SK-N-SH (cell line): ENCODE data around the gene PLCB1. TPM values are rescaled to one million over a fixed set of nuclear protein-coding genes. Genes with fewer than 3 reads are reported as not detected.

ENCODE experiments used
- CTCF ChIA-PET: fragments of 300-600, 350-600 bp; formaldehyde crosslinking; extraction: SDS; loops from one replicate; lab custom pipeline; 2021; lab: Yijun Ruan, JAX
- POLR2A ChIA-PET: fragments of 350-600 bp; sonication (Branson Sonifier 250); formaldehyde crosslinking; extraction: SDS; loops from one replicate; lab custom pipeline; 2020; ENCODE audit warnings: antibody characterized with exemption, inconsistent platforms; lab: Yijun Ruan, JAX
- DNase-seq: peaks from one replicate; pipeline ENCODE4 v3.0.0; 2012
- H2AFZ ChIP-seq: fragments of 200-600 bp; sonication (generic); 2 replicates; pipeline ENCODE4 v1.8.1; 2016; ENCODE audit warnings: antibody characterized with exemption, mild to moderate bottlenecking, low read depth
- H3F3A ChIP-seq: fragments of 200-600 bp; sonication (generic); replicated peaks from 2 replicates; pipeline ENCODE3; 2016; ENCODE audit warnings: antibody characterized with exemption, mild to moderate bottlenecking; ENCODE audit not compliant: insufficient read depth
- H3K27ac ChIP-seq, 2 experiments: fragments of 200-500 bp in 1 of 2; fragments of 200-600 bp in 1 of 2; sonication (Bioruptor generic) in 1 of 2; sonication (generic), shearing (Covaris generic) in 1 of 2; 2 replicates each; pipeline versions ENCODE4 v1.5.1 to v1.6.1; 2014 to 2016; ENCODE audit warnings: low read depth in 2 of 2, inconsistent platforms in 1 of 2, low read length in 1 of 2, mild to moderate bottlenecking in 1 of 2, mixed read lengths in 1 of 2
- H3K27me3 ChIP-seq: fragments of 200-600 bp; sonication (generic), shearing (Covaris generic); 2 replicates; pipeline ENCODE4 v1.6.1; 2016; ENCODE audit warnings: mixed run types; ENCODE audit not compliant: insufficient read depth
- H3K36me3 ChIP-seq, 2 experiments: fragments of 200-500 bp in 1 of 2; fragments of 200-600 bp in 1 of 2; sonication (Bioruptor generic) in 1 of 2; sonication (generic) in 1 of 2; replicated peaks in 1 of 2; 2 replicates each; pipeline versions ENCODE3 to v1.5.1; 2014 to 2016; ENCODE audit warnings: low read length in 1 of 2, mild to moderate bottlenecking in 1 of 2; ENCODE audit not compliant: insufficient read depth in 2 of 2, control insufficient read depth in 1 of 2
- H3K4me1 ChIP-seq, 2 experiments: fragments of 200-500 bp in 1 of 2; fragments of 200-600 bp in 1 of 2; sonication (Bioruptor generic) in 1 of 2; sonication (generic), shearing (Covaris generic) in 1 of 2; 2 replicates each; pipeline versions ENCODE4 v1.5.1 to v1.6.1; 2014 to 2016; ENCODE audit warnings: low read depth in 1 of 2, low read length in 1 of 2, mixed run types in 1 of 2; ENCODE audit not compliant: insufficient read depth in 2 of 2, control insufficient read depth in 1 of 2
- H3K4me2 ChIP-seq: fragments of 200-600 bp; sonication (generic), shearing (Covaris generic); 2 replicates; pipeline ENCODE4 v1.6.1; 2017; ENCODE audit warnings: mixed run types
- H3K4me3 ChIP-seq, 2 experiments: fragments of 200-500 bp in 1 of 2; fragments of 200-600 bp in 1 of 2; sonication (Bioruptor generic) in 1 of 2; sonication (generic), shearing (Covaris generic) in 1 of 2; 2 replicates each; pipeline versions ENCODE4 v1.5.1 to v1.8.1; 2014 to 2016; ENCODE audit warnings: low read depth in 2 of 2, inconsistent platforms in 1 of 2, low read length in 1 of 2, mild to moderate bottlenecking in 1 of 2, mixed read lengths in 1 of 2, moderate library complexity in 1 of 2
- H3K79me2 ChIP-seq: fragments of 200-600 bp; sonication (generic); 2 replicates; pipeline ENCODE4 v1.8.1; 2017; ENCODE audit warnings: mild to moderate bottlenecking; ENCODE audit not compliant: insufficient read depth
- H3K9ac ChIP-seq: fragments of 200-600 bp; sonication (generic); 2 replicates; pipeline ENCODE4 v1.6.1; 2017; ENCODE audit warnings: mixed run types
- H3K9me2 ChIP-seq: fragments of 200-600 bp; sonication (generic); 2 replicates; pipeline ENCODE4 v1.6.1; 2017; ENCODE audit warnings: mixed run types
- H3K9me3 ChIP-seq: fragments of 200-600 bp; sonication (generic); 2 replicates; pipeline ENCODE4 v1.6.1; 2017; ENCODE audit warnings: mixed run types, mild to moderate bottlenecking, moderate library complexity
- H4K20me1 ChIP-seq: fragments of 200-600 bp; sonication (generic); 2 replicates; pipeline ENCODE4 v1.6.1; 2017; ENCODE audit warnings: mild to moderate bottlenecking, mixed run types; ENCODE audit not compliant: insufficient read depth
- CHD2 ChIP-seq: fragments of 150-350 bp; IDR thresholded peaks from 2 replicates; pipeline ENCODE4 v1.6.1; 2018; ENCODE audit warnings: low read length; ENCODE audit not compliant: partially characterized antibody
- CTCF ChIP-seq: fragments of 200-600 bp; sonication (generic); IDR thresholded peaks from 2 replicates; pipeline ENCODE4 v1.6.1; 2017; ENCODE audit warnings: antibody characterized with exemption, mild to moderate bottlenecking, moderate library complexity
- ELF1 ChIP-seq: IDR thresholded peaks from 2 replicates; pipeline ENCODE4 v1.4.0; 2012
- EP300 ChIP-seq, 2 experiments: IDR thresholded peaks; 2 replicates each; pipeline versions ENCODE4 v1.4.0 to v1.6.1; 2012; ENCODE audit warnings: borderline replicate concordance in 1 of 2, low read depth in 1 of 2, low read length in 1 of 2
- GATA2 ChIP-seq: sonication (generic); formaldehyde crosslinking; IDR thresholded peaks from 2 replicates; pipeline ENCODE4 v1.5.0; 2020; ENCODE audit warnings: mild to moderate bottlenecking, missing genetic modification reagents
- JUND ChIP-seq: IDR thresholded peaks from 2 replicates; pipeline ENCODE4 v1.4.0; 2012
- MAX ChIP-seq: IDR thresholded peaks from 2 replicates; pipeline ENCODE4 v1.4.0; 2012; ENCODE audit warnings: low read depth
- MEF2A ChIP-seq: IDR thresholded peaks from 2 replicates; pipeline ENCODE4 v1.4.0; 2012; ENCODE audit warnings: low read depth, borderline replicate concordance
- NFIC ChIP-seq: IDR thresholded peaks from 2 replicates; pipeline ENCODE4 v1.4.0; 2012; ENCODE audit warnings: borderline replicate concordance
- RAD21 ChIP-seq: IDR thresholded peaks from 2 replicates; pipeline ENCODE4 v1.6.1; 2012; ENCODE audit warnings: mild to moderate bottlenecking, low read length
- RFX5 ChIP-seq: IDR thresholded peaks from 2 replicates; pipeline ENCODE4 v1.6.1; 2012; ENCODE audit warnings: mild to moderate bottlenecking, improper control_type of control experiment, low read length
- RXRA ChIP-seq: IDR thresholded peaks from 2 replicates; pipeline ENCODE4 v1.4.0; 2012; ENCODE audit warnings: low read depth, mild to moderate bottlenecking, borderline replicate concordance
- SMC3 ChIP-seq: IDR thresholded peaks from 2 replicates; pipeline ENCODE4 v1.6.1; 2012; ENCODE audit warnings: low read depth, low read length, improper control_type of control experiment
- TAF1 ChIP-seq: IDR thresholded peaks from 2 replicates; pipeline ENCODE4 v1.6.1; 2012; ENCODE audit warnings: low read depth, mild to moderate bottlenecking, low read length, moderate library complexity, borderline replicate concordance
- TEAD4 ChIP-seq: IDR thresholded peaks from 2 replicates; pipeline ENCODE4 v1.4.0; 2012; ENCODE audit warnings: mild to moderate bottlenecking, borderline replicate concordance; ENCODE audit not compliant: insufficient read depth
- USF1 ChIP-seq: IDR thresholded peaks from 2 replicates; pipeline ENCODE4 v1.4.0; 2012; ENCODE audit warnings: low read depth, borderline replicate concordance
- YY1 ChIP-seq: IDR thresholded peaks from 2 replicates; pipeline ENCODE4 v1.4.0; 2012; ENCODE audit warnings: low read depth, mild to moderate bottlenecking
- WGBS: methylation state at CpG from one replicate; pipeline ENCODE4 v1.1.6; 2017; ENCODE audit warnings: low lambda C conversion rate; 5-methylcytosine and 5-hydroxymethylcytosine counted together
- polyA plus RNA-seq, 3 experiments: library from polyadenylated mRNA; depleted of rRNA; stranded (reverse); fragments of >200 nt; gene quantifications; 2 replicates each; pipeline ENCODE4 v1.2.3, GENCODE V29; 2012
- TF ChIP-seq, protein P1 (sequence below): IDR thresholded peaks from 2 replicates; pipeline ENCODE4; 2012
- TF ChIP-seq, protein P2 (sequence below): IDR thresholded peaks from 2 replicates; pipeline ENCODE4 v1.6.1; 2012; ENCODE audit warnings: mild to moderate bottlenecking, low read depth, low read length, moderate library complexity

The PLCB1 gene
- polyA plus RNA-seq, 1 of the 3 experiments (the other 2 are of a cell fraction), result 10.5 TPM

- TF ChIP-seq USF1 (no peak), NFIC (peak; percentile 96), RAD21 (peak; percentile 41), CHD2 (no peak), MEF2A (no peak), ELF1 (0 out of 2 replicates have a peak, but pooled peaks have one; percentile 36), TAF1 (no peak; the same call in 1 of the 2 replicates), TEAD4 (peak; percentile 53; the same call in 1 of the 2 replicates), RFX5 (no peak), YY1 (no peak)
- TF ChIP-seq, protein P1, sequence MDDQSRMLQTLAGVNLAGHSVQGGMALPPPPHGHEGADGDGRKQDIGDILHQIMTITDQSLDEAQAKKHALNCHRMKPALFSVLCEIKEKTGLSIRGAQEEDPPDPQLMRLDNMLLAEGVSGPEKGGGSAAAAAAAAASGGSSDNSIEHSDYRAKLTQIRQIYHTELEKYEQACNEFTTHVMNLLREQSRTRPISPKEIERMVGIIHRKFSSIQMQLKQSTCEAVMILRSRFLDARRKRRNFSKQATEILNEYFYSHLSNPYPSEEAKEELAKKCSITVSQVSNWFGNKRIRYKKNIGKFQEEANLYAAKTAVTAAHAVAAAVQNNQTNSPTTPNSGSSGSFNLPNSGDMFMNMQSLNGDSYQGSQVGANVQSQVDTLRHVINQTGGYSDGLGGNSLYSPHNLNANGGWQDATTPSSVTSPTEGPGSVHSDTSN, result peak; percentile 87
- TF ChIP-seq, protein P2, sequence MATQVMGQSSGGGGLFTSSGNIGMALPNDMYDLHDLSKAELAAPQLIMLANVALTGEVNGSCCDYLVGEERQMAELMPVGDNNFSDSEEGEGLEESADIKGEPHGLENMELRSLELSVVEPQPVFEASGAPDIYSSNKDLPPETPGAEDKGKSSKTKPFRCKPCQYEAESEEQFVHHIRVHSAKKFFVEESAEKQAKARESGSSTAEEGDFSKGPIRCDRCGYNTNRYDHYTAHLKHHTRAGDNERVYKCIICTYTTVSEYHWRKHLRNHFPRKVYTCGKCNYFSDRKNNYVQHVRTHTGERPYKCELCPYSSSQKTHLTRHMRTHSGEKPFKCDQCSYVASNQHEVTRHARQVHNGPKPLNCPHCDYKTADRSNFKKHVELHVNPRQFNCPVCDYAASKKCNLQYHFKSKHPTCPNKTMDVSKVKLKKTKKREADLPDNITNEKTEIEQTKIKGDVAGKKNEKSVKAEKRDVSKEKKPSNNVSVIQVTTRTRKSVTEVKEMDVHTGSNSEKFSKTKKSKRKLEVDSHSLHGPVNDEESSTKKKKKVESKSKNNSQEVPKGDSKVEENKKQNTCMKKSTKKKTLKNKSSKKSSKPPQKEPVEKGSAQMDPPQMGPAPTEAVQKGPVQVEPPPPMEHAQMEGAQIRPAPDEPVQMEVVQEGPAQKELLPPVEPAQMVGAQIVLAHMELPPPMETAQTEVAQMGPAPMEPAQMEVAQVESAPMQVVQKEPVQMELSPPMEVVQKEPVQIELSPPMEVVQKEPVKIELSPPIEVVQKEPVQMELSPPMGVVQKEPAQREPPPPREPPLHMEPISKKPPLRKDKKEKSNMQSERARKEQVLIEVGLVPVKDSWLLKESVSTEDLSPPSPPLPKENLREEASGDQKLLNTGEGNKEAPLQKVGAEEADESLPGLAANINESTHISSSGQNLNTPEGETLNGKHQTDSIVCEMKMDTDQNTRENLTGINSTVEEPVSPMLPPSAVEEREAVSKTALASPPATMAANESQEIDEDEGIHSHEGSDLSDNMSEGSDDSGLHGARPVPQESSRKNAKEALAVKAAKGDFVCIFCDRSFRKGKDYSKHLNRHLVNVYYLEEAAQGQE, result no peak
These were observed 299.7 kb downstream of the PLCB1 start (continued) for GRCh38 chr20:8431538-8432434.

GRCh38 chr20:8432435-8433148, 300.5 kb downstream of the PLCB1 start:
- no peaks in the 10 kb centered on the region for H3K9me3 ChIP-seq
- no peaks in the 10 kb centered on the region for H3K36me3 ChIP-seq
- H3K27ac ChIP-seq, result peak overlapping the region; percentile 82 to 99
- H2AFZ ChIP-seq, result peak overlapping the region; percentile 50; the same call in 1 of the 2 replicates
- 30% methylated on average over 7 of the region's 7 CpGs for WGBS
- H3K9ac ChIP-seq, result peak overlapping the region; percentile 29; the same call in 1 of the 2 replicates
- DNase-seq, result peak; percentile 49
- peak overlapping the region in 1 of 2 experiments; percentile 31; a peak in 1 of 4 replicates for H3K4me3 ChIP-seq
- H4K20me1 ChIP-seq, result no peaks in the 10 kb centered on the region
- no peaks in the 10 kb centered on the region for H3K27me3 ChIP-seq
- H3K4me1 ChIP-seq, result peaks cover 25 to 36% of the 10 kb centered on the region in 2 experiments
- ChIA-PET POLR2A (no interaction called here), CTCF (interaction anchor here (1.0 to 2.2 kb wide), 5 partner anchors 10 to 301 kb away, joined by 3 to 12 read pairs (median 3); partner anchors contain the start of gene PLCB1)
- no peaks in the 10 kb centered on the region for H3K9me2 ChIP-seq
- peaks cover 29% of the 10 kb centered on the region for H3F3A ChIP-seq
- peaks cover 4% of the 10 kb centered on the region; the same call in 1 of the 2 replicates for H3K79me2 ChIP-seq
- H3K4me2 ChIP-seq, result peak overlapping the region; percentile 72
- TF ChIP-seq USF1 (0 out of 2 replicates have a peak, but pooled peaks have one; percentile 10), SMC3 (no peak), CHD2 (no peak), GATA2 (peak; percentile 41; the same call in 1 of the 2 replicates), CTCF (no peak), EP300 (IDR thresholded peaks at IDR 0.05; ENCODE audit: borderline replicate concordance in 1 of 2, low read depth in 1 of 2, low read length in 1 of 2) (peak in 1 of 2 experiments; percentile 91; a peak in 3 of 4 replicates), JUND (no peak), RXRA (no peak), MAX (peak; percentile 18; the same call in 1 of the 2 replicates), TEAD4 (no peak)
